Measurements from ENCODE around the gene DLGAP4. TPM values are rescaled to one million over a fixed set of nuclear protein-coding genes. Genes with fewer than 3 reads are reported as not detected.

The DLGAP4 gene
- total and polyA plus RNA-seq, 2 donors, result 7.7 to 28.2 TPM

DNA sequence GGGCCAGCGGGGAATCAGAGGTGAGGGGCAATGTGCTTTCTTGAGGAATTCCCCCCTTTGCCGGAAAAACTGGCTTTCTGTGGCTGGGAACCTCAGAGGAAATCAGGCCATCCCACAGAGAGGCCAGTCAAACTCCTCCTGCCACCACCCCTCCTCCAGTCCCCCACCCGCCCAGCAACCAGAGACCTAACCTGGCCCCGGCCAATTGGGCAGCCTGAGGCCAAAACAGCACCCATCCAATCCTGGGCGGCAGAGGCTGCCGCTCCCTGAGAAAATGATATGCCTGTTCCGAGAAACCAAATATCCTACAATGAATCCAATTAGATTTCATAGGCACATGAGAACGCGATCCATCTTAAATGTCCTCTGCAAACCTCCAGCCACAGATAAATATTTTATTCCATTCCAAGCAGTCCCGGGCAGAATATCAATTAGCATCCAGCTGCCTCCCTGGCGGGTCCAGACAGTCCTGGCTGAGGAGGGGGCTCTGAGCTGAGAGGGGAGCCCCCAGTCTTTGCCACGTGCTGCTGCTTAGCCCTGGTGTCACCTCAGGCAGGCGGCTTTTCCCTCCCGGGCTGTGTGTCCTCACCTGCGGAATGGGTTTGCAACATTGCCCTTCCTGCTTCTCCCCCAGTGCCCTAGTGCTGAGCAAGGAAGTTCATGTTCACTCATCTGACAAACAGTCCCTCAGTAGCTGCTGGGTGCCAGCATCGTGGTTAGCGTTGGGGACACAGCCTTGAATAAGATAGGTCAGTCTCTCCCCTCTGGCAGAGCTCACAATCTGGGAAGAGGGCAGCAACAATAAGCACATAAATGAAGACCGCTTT lies 95.0 kb downstream of the DLGAP4 start:
- Histone ChIP-seq H3K4me1 (ENCODE audit: control insufficient read depth in 2 of 2, insufficient read depth in 2 of 2, low read length in 2 of 2) (no peaks in the 10 kb centered on the region), H3K27me3 (ENCODE audit: control insufficient read depth in 2 of 2, insufficient read depth in 1 of 2, low read length in 1 of 2) (peaks cover 4 to 18% of the 10 kb centered on the region in 2 donors), H3K27ac (ENCODE audit: low read depth in 1 of 2, low read length in 1 of 2) (no peak overlapping the region), H3K36me3 (ENCODE audit: control insufficient read depth in 2 of 2, insufficient read depth in 2 of 2, low read length in 1 of 2) (no peaks in the 10 kb centered on the region), H3K4me3 (ENCODE audit: low read length in 2 of 2) (no peak overlapping the region), H3K9me3 (ENCODE audit: control insufficient read depth in 2 of 2, insufficient read depth in 1 of 2, low read length in 1 of 2) (no peaks in the 10 kb centered on the region)
- 47% methylated on average over 18 of the region's 18 CpGs for WGBS
- no peak for DNase-seq (ENCODE audit: low read depth in 6 of 9, low spot score in 9 of 9)

DNA sequence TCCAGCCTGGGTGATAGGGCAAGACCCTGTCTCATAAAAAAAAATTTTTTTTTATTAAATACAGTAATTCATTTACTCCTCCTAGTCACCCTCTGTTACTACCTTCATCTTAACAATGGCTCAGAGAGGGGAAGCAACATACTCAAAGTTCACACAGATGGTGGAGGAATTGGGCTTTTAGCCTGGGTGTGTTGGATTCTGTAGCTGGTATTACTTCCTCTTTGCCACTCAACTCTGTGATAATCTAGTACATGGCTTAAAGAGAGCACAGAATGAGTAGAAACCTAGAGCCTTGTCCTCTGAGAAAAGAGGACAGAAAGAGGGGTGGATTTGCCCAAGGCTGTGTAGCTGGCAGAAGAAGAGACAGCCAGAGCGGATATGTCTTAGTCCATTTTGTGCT lies 96.6 kb downstream of the DLGAP4 start:
- 94% methylated on average over 1 of the region's 1 CpG for WGBS
- Histone ChIP-seq H3K27me3 (ENCODE audit: control insufficient read depth in 2 of 2, insufficient read depth in 1 of 2, low read length in 1 of 2) (peaks cover 4 to 20% of the 10 kb centered on the region in 2 donors), H3K27ac (ENCODE audit: low read depth in 1 of 2, low read length in 1 of 2) (no peak overlapping the region), H3K4me3 (ENCODE audit: low read length in 2 of 2) (no peak overlapping the region), H3K4me1 (ENCODE audit: control insufficient read depth in 2 of 2, insufficient read depth in 2 of 2, low read length in 2 of 2) (no peaks in the 10 kb centered on the region), H3K36me3 (ENCODE audit: control insufficient read depth in 2 of 2, insufficient read depth in 2 of 2, low read length in 1 of 2) (no peaks in the 10 kb centered on the region), H3K9me3 (ENCODE audit: control insufficient read depth in 2 of 2, insufficient read depth in 1 of 2, low read length in 1 of 2) (no peaks in the 10 kb centered on the region)
- DNase-seq (ENCODE audit: low read depth in 6 of 9, low spot score in 9 of 9), result no peak

DNA sequence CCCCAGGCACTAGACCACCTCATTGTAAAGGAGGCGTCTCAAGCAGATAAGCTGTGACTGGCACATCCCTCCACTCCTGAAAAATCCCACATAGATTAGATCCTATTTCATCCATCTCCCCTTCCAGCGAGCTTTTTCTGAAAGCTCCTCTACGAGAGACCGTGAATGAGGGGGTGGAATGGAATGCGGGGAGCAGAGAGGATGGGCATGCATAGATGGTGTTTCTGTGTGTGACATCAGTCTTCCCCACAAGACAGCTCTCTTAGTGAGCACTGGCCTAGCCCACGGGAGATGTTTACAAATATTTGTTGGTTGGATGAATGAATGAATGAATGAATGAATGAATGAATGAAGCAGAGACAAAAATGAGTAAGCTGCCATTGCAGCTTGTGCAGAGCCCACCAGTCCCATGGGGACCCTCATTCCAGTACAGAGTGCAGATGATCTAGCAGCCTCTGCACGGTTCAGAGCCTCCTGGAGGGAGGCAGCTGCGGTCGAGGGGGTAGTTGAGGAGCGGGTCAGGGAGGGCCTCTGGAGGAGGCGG lies 98.4 kb downstream of the DLGAP4 start:
- H3K36me3 ChIP-seq (ENCODE audit: control insufficient read depth in 2 of 2, insufficient read depth in 2 of 2, low read length in 1 of 2), result no peaks in the 10 kb centered on the region
- no peak overlapping the region for H3K4me3 ChIP-seq (ENCODE audit: low read length in 2 of 2)
- no peak for DNase-seq (ENCODE audit: low read depth in 6 of 9, low spot score in 9 of 9)
- no peaks in the 10 kb centered on the region for H3K9me3 ChIP-seq (ENCODE audit: control insufficient read depth in 2 of 2, insufficient read depth in 1 of 2, low read length in 1 of 2)
- no peak overlapping the region for H3K27ac ChIP-seq (ENCODE audit: low read depth in 1 of 2, low read length in 1 of 2)
- H3K4me1 ChIP-seq (ENCODE audit: control insufficient read depth in 2 of 2, insufficient read depth in 2 of 2, low read length in 2 of 2), result no peaks in the 10 kb centered on the region
- H3K27me3 ChIP-seq (ENCODE audit: control insufficient read depth in 2 of 2, insufficient read depth in 1 of 2, low read length in 1 of 2), result peaks cover 4 to 25% of the 10 kb centered on the region in 2 donors
- 92% methylated on average over 11 of the region's 11 CpGs for WGBS

DNA sequence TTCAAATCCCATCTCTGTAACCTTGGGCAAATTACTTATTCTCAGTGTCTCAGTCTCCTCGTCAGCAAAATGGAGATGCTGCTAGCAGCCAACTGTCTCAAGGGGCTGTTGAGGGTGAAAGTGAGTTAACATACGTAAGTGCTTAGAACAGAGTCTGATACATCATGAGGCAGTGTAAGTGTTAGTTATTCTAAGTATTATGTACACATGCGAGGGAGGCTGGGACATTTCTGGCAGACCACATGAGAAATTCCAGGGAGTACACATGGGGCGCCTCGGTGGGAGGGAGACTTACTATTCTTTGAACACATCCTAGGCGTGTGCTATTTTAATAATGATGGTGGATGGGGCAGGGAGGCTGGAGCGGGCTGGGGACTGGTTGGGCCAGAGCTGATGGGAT lies 99.1 kb downstream of the DLGAP4 start:
- WGBS, result 94% methylated on average over 7 of the region's 7 CpGs
- no peaks in the 10 kb centered on the region for H3K9me3 ChIP-seq (ENCODE audit: control insufficient read depth in 2 of 2, insufficient read depth in 1 of 2, low read length in 1 of 2)
- H3K36me3 ChIP-seq (ENCODE audit: control insufficient read depth in 2 of 2, insufficient read depth in 2 of 2, low read length in 1 of 2), result no peaks in the 10 kb centered on the region
- no peaks in the 10 kb centered on the region for H3K4me1 ChIP-seq (ENCODE audit: control insufficient read depth in 2 of 2, insufficient read depth in 2 of 2, low read length in 2 of 2)
- no peak overlapping the region for H3K27ac ChIP-seq (ENCODE audit: low read depth in 1 of 2, low read length in 1 of 2)
- H3K4me3 ChIP-seq (ENCODE audit: low read length in 2 of 2), result no peak overlapping the region
- H3K27me3 ChIP-seq (ENCODE audit: control insufficient read depth in 2 of 2, insufficient read depth in 1 of 2, low read length in 1 of 2), result peaks cover 0 to 25% of the 10 kb centered on the region in 2 donors
- no peak for DNase-seq (ENCODE audit: low read depth in 6 of 9, low spot score in 9 of 9)

DNA sequence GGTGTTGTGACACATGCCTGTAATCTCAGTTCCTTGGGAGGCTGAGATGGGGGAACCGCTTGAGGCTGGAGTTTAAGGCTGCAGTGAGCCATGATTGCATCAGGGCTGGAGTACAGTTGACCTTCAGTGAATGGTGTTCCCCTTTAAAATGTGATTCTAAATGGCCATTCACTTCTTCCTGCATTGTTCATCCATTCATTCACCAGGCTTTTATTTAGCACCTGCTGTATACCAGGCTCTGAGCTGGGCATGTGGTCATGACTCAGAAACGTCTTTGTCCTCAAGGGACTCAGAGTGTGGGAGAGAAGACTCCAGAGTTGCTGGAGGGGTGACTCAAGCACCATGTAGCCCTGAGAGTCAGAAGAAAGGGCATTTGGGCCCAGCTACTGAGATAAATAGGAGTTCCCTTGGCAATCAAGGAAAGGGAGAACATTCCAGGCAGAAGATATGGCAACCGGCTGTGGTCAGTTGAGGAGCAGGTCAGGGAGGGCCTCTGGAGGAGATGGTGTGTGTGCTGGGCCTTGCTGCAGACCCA lies 101.1 kb downstream of the DLGAP4 start:
- H3K4me1 ChIP-seq (ENCODE audit: control insufficient read depth in 2 of 2, insufficient read depth in 2 of 2, low read length in 2 of 2), result no peaks in the 10 kb centered on the region
- H3K9me3 ChIP-seq (ENCODE audit: control insufficient read depth in 2 of 2, insufficient read depth in 1 of 2, low read length in 1 of 2), result no peaks in the 10 kb centered on the region
- WGBS, result 93% methylated on average over 3 of the region's 3 CpGs
- H3K27ac ChIP-seq (ENCODE audit: low read depth in 1 of 2, low read length in 1 of 2), result no peak overlapping the region
- no peak overlapping the region for H3K4me3 ChIP-seq (ENCODE audit: low read length in 2 of 2)
- H3K36me3 ChIP-seq (ENCODE audit: control insufficient read depth in 2 of 2, insufficient read depth in 2 of 2, low read length in 1 of 2), result no peaks in the 10 kb centered on the region
- DNase-seq (ENCODE audit: low read depth in 6 of 9, low spot score in 9 of 9), result no peak
- H3K27me3 ChIP-seq (ENCODE audit: control insufficient read depth in 2 of 2, insufficient read depth in 1 of 2, low read length in 1 of 2), result peaks cover 0 to 7% of the 10 kb centered on the region in 2 donors

DNA sequence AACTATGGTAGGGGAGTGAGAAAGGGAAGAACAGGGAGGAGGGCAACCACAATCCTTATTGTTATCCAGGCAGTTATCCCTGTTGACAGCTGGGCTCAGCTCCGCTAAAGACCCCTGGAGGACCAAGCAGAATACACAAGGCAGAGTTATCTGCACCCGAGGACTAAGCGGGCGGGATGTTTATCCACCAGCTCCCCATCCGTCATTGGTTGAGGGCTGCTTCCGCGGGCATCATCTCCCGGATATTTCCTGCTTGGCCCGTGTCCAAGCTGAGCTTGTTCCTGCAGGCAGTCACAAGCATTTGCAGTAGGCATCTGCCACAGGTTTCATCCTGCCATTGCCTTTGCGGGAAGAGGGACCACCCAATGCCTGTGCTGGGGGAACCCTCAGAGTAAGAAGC lies 102.1 kb downstream of the DLGAP4 start:
- Histone ChIP-seq H3K27ac (ENCODE audit: low read depth in 1 of 2, low read length in 1 of 2) (no peak overlapping the region), H3K9me3 (ENCODE audit: control insufficient read depth in 2 of 2, insufficient read depth in 1 of 2, low read length in 1 of 2) (no peaks in the 10 kb centered on the region), H3K27me3 (ENCODE audit: control insufficient read depth in 2 of 2, insufficient read depth in 1 of 2, low read length in 1 of 2) (peaks cover 0 to 7% of the 10 kb centered on the region in 2 donors), H3K36me3 (ENCODE audit: control insufficient read depth in 2 of 2, insufficient read depth in 2 of 2, low read length in 1 of 2) (no peaks in the 10 kb centered on the region), H3K4me1 (ENCODE audit: control insufficient read depth in 2 of 2, insufficient read depth in 2 of 2, low read length in 2 of 2) (no peaks in the 10 kb centered on the region), H3K4me3 (ENCODE audit: low read length in 2 of 2) (no peak overlapping the region)
- no peak for DNase-seq (ENCODE audit: low read depth in 6 of 9, low spot score in 9 of 9)
- WGBS, result 54% methylated on average over 10 of the region's 10 CpGs

DNA sequence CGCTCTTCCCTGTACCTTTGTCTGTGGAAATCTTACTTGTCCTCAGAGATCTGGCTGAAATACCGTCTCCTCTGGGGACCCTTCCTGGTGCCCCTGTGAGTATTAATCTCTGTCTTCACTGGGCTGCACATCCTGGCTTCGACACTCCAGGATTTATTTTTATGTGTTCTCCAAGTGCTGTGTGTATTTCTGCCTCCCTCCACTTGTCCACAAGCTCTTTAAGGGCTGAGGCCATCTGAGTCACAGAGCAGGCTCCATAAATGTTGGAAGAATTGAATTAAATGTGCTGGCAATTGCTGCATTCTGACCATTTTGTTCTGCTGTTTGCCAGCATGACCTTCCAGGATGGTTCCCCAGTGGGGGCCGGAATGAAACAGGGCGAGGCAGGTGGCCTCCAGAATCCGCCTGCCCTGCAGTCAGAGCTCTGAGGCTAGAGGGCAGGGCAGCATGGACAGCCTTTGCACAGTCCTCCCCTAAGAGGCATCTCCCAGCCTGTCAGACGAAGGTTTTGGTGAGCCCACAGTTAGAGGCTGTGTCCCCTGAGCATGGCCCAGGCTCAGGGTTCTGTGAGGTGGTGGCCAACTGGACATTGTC lies 105.8 kb downstream of the DLGAP4 start:
- DNase-seq (ENCODE audit: low read depth in 6 of 9, low spot score in 9 of 9), result no peak
- Histone ChIP-seq H3K9me3 (ENCODE audit: control insufficient read depth in 2 of 2, insufficient read depth in 1 of 2, low read length in 1 of 2) (no peaks in the 10 kb centered on the region), H3K36me3 (ENCODE audit: control insufficient read depth in 2 of 2, insufficient read depth in 2 of 2, low read length in 1 of 2) (no peaks in the 10 kb centered on the region), H3K27ac (ENCODE audit: low read depth in 1 of 2, low read length in 1 of 2) (no peak overlapping the region), H3K4me3 (ENCODE audit: low read length in 2 of 2) (no peak overlapping the region), H3K27me3 (ENCODE audit: control insufficient read depth in 2 of 2, insufficient read depth in 1 of 2, low read length in 1 of 2) (peaks cover 0 to 7% of the 10 kb centered on the region in 2 donors), H3K4me1 (ENCODE audit: control insufficient read depth in 2 of 2, insufficient read depth in 2 of 2, low read length in 2 of 2) (no peaks in the 10 kb centered on the region)
- 78% methylated on average over 7 of the region's 7 CpGs for WGBS

DNA sequence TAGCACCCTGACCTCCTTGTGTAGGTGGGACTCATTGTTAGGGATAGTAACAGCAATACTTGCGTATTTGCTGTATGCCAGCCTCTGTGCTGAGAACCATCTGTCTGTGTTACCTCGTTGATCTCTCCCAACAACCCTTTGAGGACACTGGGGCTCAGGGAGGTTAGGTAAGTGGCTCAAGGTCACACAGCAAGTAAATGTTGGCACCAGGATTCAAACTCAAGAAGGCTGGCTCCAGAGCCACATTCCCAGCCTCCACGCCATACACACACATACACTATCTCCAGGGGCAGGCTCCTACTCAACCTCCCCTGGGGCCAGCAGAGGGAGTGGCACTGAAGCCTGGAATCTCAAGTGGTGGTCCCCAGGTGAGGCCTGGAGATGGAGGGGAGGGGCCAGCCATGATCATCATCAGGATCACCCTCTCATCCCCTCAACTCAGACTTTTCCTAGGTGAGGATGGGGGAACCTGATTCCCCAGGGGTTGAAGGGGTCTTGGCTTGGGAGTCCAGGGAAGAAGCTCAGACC lies 109.4 kb downstream of the DLGAP4 start:
- no peaks in the 10 kb centered on the region for H3K36me3 ChIP-seq (ENCODE audit: control insufficient read depth in 2 of 2, insufficient read depth in 2 of 2, low read length in 1 of 2)
- no peak for DNase-seq (ENCODE audit: low read depth in 6 of 9, low spot score in 9 of 9)
- no peak overlapping the region for H3K4me3 ChIP-seq (ENCODE audit: low read length in 2 of 2)
- WGBS, result 93% methylated on average over 3 of the region's 3 CpGs
- H3K9me3 ChIP-seq (ENCODE audit: control insufficient read depth in 2 of 2, insufficient read depth in 1 of 2, low read length in 1 of 2), result no peaks in the 10 kb centered on the region
- H3K27me3 ChIP-seq (ENCODE audit: control insufficient read depth in 2 of 2, insufficient read depth in 1 of 2, low read length in 1 of 2), result no peaks in the 10 kb centered on the region
- H3K27ac ChIP-seq (ENCODE audit: low read depth in 1 of 2, low read length in 1 of 2), result no peak overlapping the region
- H3K4me1 ChIP-seq (ENCODE audit: control insufficient read depth in 2 of 2, insufficient read depth in 2 of 2, low read length in 2 of 2), result no peaks in the 10 kb centered on the region

DNA sequence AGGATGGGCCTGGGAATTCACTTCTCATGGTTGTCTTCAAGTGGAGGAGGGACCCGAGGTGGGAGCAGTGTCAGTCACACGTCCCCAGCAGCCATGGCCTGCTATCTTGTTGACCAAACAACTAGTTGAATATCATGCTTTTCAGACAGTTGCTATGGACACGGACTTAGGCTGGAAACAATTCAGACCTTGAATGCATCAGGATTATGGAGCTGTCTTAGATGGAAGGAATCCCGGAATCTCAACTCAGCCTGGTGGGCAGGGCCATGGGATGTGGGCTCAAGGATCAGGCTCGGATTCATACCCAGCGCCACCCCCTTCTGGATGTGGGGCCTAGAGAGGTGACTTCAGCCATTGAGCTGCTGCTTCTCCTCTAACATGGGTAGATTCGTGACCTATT lies 112.6 kb downstream of the DLGAP4 start:
- Histone ChIP-seq H3K27me3 (ENCODE audit: control insufficient read depth in 2 of 2, insufficient read depth in 1 of 2, low read length in 1 of 2) (no peaks in the 10 kb centered on the region), H3K4me1 (ENCODE audit: control insufficient read depth in 2 of 2, insufficient read depth in 2 of 2, low read length in 2 of 2) (no peaks in the 10 kb centered on the region), H3K9me3 (ENCODE audit: control insufficient read depth in 2 of 2, insufficient read depth in 1 of 2, low read length in 1 of 2) (no peaks in the 10 kb centered on the region), H3K27ac (ENCODE audit: low read depth in 1 of 2, low read length in 1 of 2) (no peak overlapping the region), H3K36me3 (ENCODE audit: control insufficient read depth in 2 of 2, insufficient read depth in 2 of 2, low read length in 1 of 2) (no peaks in the 10 kb centered on the region), H3K4me3 (ENCODE audit: low read length in 2 of 2) (no peak overlapping the region)
- WGBS, result 94% methylated on average over 7 of the region's 7 CpGs
- DNase-seq (ENCODE audit: low read depth in 6 of 9, low spot score in 9 of 9), result no peak

All from thymus (tissue), 11 donors.